ENCODE measurements around the gene OGG1. TPM values are rescaled to one million over a fixed set of nuclear protein-coding genes. Genes with fewer than 3 reads are reported as not detected.

OGG1 gene
- polyA plus RNA-seq, 1 experiment: 40.9 TPM

GRCh38 chr3:9792405-9793160 lies 42.8 kb downstream of the OGG1 start, which contains the start of the genes ARPC4 and TADA3:
ARPC4 (plus strand) TSS chr3:9793082; CDS start chr3:9793122, 40 bp downstream.
TADA3 (minus strand) TSS chr3:9792473; CDS start chr3:9791466, 1,007 bp downstream.
- no peak for TF ChIP-seq CTCF (IDR thresholded peaks at IDR 0.05; ENCODE audit: insufficient read depth, low read depth, low read length)
- POLR2A ChIA-PET: interaction anchor here (0.5 to 1.0 kb wide), 3 partner anchors 17 to 756 kb away, joined by 3 to 6 read pairs (median 4); no protein-coding TSS in a partner anchor
- DNase-seq (ENCODE audit: low read depth): peak; percentile 66
- Histone ChIP-seq H3K36me3 (ENCODE audit: control insufficient read depth, insufficient read depth, low read length) (peaks cover 20% of the 10 kb centered on the region), H3K4me3 (ENCODE audit: low read depth, low read length) (peak within 1 kb of the TSS; percentile 100), H3K27me3 (ENCODE audit: control insufficient read depth, insufficient read depth, low read length) (no peaks in the 10 kb centered on the region)
- CTCF ChIA-PET: interaction anchor here (1.0 to 1.1 kb wide), 3 partner anchors 12 to 76 kb away, joined by 3 read pairs; no protein-coding TSS in a partner anchor

- peaks cover 21% of the 10 kb centered on the region for H3K36me3 ChIP-seq (ENCODE audit: control insufficient read depth, insufficient read depth, low read length)
- no peaks in the 10 kb centered on the region for H3K27me3 ChIP-seq (ENCODE audit: control insufficient read depth, insufficient read depth, low read length)
- DNase-seq (ENCODE audit: low read depth): no peak
- ChIA-PET CTCF (interaction anchor here (1.0 to 1.1 kb wide), 3 partner anchors 12 to 77 kb away, joined by 3 read pairs; no protein-coding TSS in a partner anchor), POLR2A (interaction anchor here (0.5 to 1.0 kb wide), 3 partner anchors 16 to 757 kb away, joined by 3 to 6 read pairs (median 4); no protein-coding TSS in a partner anchor)
- no peak for TF ChIP-seq CTCF (IDR thresholded peaks at IDR 0.05; ENCODE audit: insufficient read depth, low read depth, low read length)
- peak overlapping the region; percentile 100 for H3K4me3 ChIP-seq (ENCODE audit: low read depth, low read length)
Measured at GRCh38 chr3:9793161-9793781, 43.5 kb downstream of the OGG1 start.

- Histone ChIP-seq H3K4me3 (ENCODE audit: low read depth, low read length) (no peak overlapping the region), H3K27me3 (ENCODE audit: control insufficient read depth, insufficient read depth, low read length) (no peaks in the 10 kb centered on the region), H3K36me3 (ENCODE audit: control insufficient read depth, insufficient read depth, low read length) (peaks cover 19% of the 10 kb centered on the region)
- no peak for TF ChIP-seq CTCF (IDR thresholded peaks at IDR 0.05; ENCODE audit: insufficient read depth, low read depth, low read length)
- no peak for DNase-seq (ENCODE audit: low read depth)
- ChIA-PET CTCF (no interaction called here), POLR2A (no interaction called here)
Measured at GRCh38 chr3:9794400-9794799, 44.6 kb downstream of the OGG1 start.

DNA sequence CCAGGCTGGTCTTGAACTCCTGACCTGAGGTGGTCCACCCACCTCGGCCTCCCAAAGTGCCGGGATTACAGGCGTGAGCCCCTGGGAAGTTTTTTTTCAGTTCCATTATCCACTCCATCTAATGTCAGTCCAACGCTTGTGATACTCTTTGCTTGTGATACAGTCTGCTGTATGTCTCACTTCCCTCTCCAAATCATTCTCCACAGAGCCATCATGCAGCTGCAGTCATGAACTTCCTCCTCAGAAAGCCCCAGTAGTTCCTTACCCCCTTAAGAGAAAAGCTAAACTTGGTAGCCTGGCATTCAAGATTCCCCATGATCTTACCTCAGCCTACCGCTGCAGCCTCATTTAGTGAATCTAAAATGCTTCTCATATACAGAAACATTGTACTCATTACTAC lies 45.5 kb downstream of the OGG1 start:
- no peak for DNase-seq (ENCODE audit: low read depth)
- H3K36me3 ChIP-seq (ENCODE audit: control insufficient read depth, insufficient read depth, low read length): peaks cover 20% of the 10 kb centered on the region
- POLR2A ChIA-PET: no interaction called here
- no peak overlapping the region for H3K4me3 ChIP-seq (ENCODE audit: low read depth, low read length)
- TF ChIP-seq CTCF (IDR thresholded peaks at IDR 0.05; ENCODE audit: insufficient read depth, low read depth, low read length): no peak
- H3K27me3 ChIP-seq (ENCODE audit: control insufficient read depth, insufficient read depth, low read length): no peaks in the 10 kb centered on the region
- CTCF ChIA-PET: interaction anchor here (0.7 to 1.1 kb wide), 3 partner anchors 12 to 137 kb away, joined by 3 read pairs; no protein-coding TSS in a partner anchor

All from BJ (cell line).